Prostate gland (tissue), 2 donors: ENCODE measurements around the gene AMOTL2. TPM values are rescaled to one million over a fixed set of nuclear protein-coding genes. Genes with fewer than 3 reads are reported as not detected.
A peak's percentile ranks its signal among the peaks of the same experiment; 100 is the strongest.

ENCODE experiments used
- DNase-seq: peaks from one replicate; pipeline ENCODE4 v3.0.0-alpha.2; 2019; ENCODE audit warnings: low spot score
- H3K27ac ChIP-seq, 2 donors: fragments of 200-600 bp; sonication (generic); 2 replicates each; pipeline ENCODE4 v1.5.1; 2017 to 2019
- H3K27me3 ChIP-seq: fragments of 200-600 bp; sonication (generic); replicated peaks from 2 replicates; pipeline ENCODE4 v1.5.1; 2019; ENCODE audit not compliant: insufficient read depth
- H3K36me3 ChIP-seq, 2 donors: fragments of 200-600 bp; sonication (generic); 1 replicate in 1 of 2; 2 replicates in 1 of 2; pipeline versions ENCODE4 v1.5.1 to v1.8.1; 2017 to 2019
- H3K4me1 ChIP-seq: fragments of 200-600 bp; sonication (generic); replicated peaks from 2 replicates; pipeline ENCODE4 v1.5.1; 2019
- H3K4me3 ChIP-seq, 2 donors: fragments of 200-600 bp; sonication (generic); 2 replicates each; pipeline ENCODE4 v1.5.1; 2017 to 2019
- H3K9me3 ChIP-seq: fragments of 200-600 bp; sonication (generic); 2 replicates; pipeline ENCODE4 v1.5.1; 2017
- POLR2A ChIP-seq: fragments of 450-650 bp; IDR thresholded peaks from one replicate; pipeline ENCODE4 v1.6.1; 2016; ENCODE audit warnings: antibody characterized with exemption, mild to moderate bottlenecking
- POLR2AphosphoS5 ChIP-seq: sonication (generic); formaldehyde crosslinking; IDR thresholded peaks from one replicate; pipeline ENCODE4 v1.6.1; 2017; ENCODE audit warnings: antibody characterized with exemption
- WGBS: methylation state at CpG from one replicate; pipeline ENCODE4 v1.1.5; 2018; 5-methylcytosine and 5-hydroxymethylcytosine counted together
- intact Hi-C: fragments of 100-400 bp; cut with DNase I; formaldehyde crosslinking; loops from one replicate; pipeline ENCODE4 v1.14.2; 2022
- total RNA-seq, 2 donors: library from RNA; depleted of rRNA; stranded (reverse); fragments of >200 nt; gene quantifications; one replicate each; pipeline ENCODE4 v1.1.0, GENCODE V29; 2016
- TF ChIP-seq, protein P1 (sequence below), 4 experiments: fragments of 200-600 bp in 2 of 4; fragments of 450-650 bp in 2 of 4; sonication (generic) in 2 of 4; IDR thresholded peaks; 1 replicate in 3 of 4; 2 replicates in 1 of 4; pipeline ENCODE4 v1.5.1; 2016 to 2019; ENCODE audit warnings: antibody characterized with exemption in 4 of 4, mild to moderate bottlenecking in 2 of 4, moderate library complexity in 2 of 4

The AMOTL2 gene
- total RNA-seq, 2 donors from 2014 or later, result 86.1 to 92.8 TPM

DNA sequence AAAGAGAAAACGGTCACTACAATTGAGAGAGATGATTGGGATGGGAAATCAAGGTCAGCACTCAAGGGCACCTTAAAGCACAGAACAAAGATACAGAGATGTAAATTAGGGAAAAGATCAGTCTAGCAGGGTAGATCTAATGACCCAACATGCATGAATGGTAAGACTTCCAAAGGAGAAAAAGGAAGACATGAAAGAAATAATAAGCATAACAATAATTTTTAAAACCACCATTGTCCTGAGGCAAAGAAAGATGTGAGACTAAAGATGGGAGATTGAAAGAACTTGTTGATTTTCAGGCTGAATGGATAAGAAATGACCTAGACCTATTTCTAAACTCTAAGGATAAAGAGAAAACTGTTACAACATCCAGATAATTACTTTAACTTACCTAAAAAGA is 34.8 kb upstream of the AMOTL2 start:
- DNase-seq, result no peak
- Histone ChIP-seq H3K36me3 (no peaks in the 10 kb centered on the region), H3K4me3 (no peak overlapping the region), H3K4me1 (no peaks in the 10 kb centered on the region), H3K9me3 (no peaks in the 10 kb centered on the region), H3K27me3 (no peaks in the 10 kb centered on the region), H3K27ac (no peak overlapping the region)
- TF ChIP-seq, protein P1, sequence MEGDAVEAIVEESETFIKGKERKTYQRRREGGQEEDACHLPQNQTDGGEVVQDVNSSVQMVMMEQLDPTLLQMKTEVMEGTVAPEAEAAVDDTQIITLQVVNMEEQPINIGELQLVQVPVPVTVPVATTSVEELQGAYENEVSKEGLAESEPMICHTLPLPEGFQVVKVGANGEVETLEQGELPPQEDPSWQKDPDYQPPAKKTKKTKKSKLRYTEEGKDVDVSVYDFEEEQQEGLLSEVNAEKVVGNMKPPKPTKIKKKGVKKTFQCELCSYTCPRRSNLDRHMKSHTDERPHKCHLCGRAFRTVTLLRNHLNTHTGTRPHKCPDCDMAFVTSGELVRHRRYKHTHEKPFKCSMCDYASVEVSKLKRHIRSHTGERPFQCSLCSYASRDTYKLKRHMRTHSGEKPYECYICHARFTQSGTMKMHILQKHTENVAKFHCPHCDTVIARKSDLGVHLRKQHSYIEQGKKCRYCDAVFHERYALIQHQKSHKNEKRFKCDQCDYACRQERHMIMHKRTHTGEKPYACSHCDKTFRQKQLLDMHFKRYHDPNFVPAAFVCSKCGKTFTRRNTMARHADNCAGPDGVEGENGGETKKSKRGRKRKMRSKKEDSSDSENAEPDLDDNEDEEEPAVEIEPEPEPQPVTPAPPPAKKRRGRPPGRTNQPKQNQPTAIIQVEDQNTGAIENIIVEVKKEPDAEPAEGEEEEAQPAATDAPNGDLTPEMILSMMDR (IDR thresholded peaks at IDR 0.05), result no peak
- no peak for TF ChIP-seq POLR2AphosphoS5
- TF ChIP-seq POLR2A, result no peak
- 61% methylated on average over 1 of the region's 1 CpG for WGBS
- intact Hi-C loops, result no loop called here

- Histone ChIP-seq H3K27me3 (no peaks in the 10 kb centered on the region), H3K4me1 (no peaks in the 10 kb centered on the region), H3K4me3 (no peak overlapping the region), H3K9me3 (no peaks in the 10 kb centered on the region), H3K27ac (no peak overlapping the region), H3K36me3 (no peaks in the 10 kb centered on the region)
- WGBS, result 74% methylated on average over 6 of the region's 6 CpGs
- no peak for DNase-seq
- intact Hi-C loops, result no loop called here
- no peak for TF ChIP-seq POLR2AphosphoS5
- TF ChIP-seq POLR2A, result no peak
- TF ChIP-seq, protein P1 (IDR thresholded peaks at IDR 0.05), result no peak
Measured at GRCh38 chr3:134407239-134407625, 33.0 kb upstream of the AMOTL2 start.

DNA sequence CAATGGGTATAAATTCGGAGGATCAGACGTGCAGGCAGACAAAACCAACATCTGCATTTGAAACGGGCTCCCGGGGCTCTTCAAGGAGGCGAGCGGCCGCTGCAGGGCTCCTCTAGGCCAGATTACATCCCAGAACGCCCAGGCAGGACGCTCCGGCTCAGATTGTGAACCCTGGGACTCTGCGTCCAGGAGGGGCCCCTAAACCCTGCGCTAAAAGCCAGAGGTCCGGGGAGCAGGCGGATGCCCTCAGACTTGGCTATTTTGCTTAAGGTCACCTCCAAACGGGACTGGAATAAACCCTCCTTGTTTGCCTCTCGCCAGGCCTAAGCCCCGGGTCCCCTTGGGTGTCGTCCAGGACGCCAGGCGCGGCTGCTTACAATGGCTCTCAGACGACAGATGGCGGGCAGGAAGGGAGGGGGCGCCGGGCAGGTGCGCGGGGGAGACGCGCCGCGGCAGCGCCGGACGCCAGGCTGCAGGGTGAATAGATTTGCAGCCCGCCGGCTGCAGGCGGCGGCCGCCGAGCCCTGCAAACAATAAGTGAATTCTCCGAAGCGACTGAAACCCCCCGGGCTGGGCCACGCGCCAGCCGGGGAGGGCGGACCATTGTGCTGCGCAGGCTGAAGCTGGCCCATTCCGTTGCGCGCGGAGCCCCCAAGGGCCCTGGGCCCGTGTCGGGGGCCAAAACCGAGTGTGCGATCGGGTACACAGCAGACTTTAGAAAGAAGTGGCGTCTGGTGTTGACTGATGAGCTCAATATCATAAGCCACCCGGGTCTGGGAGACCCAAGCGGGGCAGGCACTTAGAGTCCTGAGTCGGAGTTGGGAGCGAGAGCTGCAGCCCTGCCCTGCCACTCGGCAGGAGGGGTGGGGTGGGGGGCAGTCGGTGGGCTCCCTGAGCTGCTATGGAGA is 32.3 kb upstream of the AMOTL2 start:
- TF ChIP-seq POLR2A (no peak), POLR2AphosphoS5 (no peak)
- TF ChIP-seq, protein P1 (IDR thresholded peaks at IDR 0.05), result no peak
- H3K27me3 ChIP-seq, result no peaks in the 10 kb centered on the region
- no peaks in the 10 kb centered on the region for H3K4me1 ChIP-seq
- H3K4me3 ChIP-seq, result peak overlapping the region; percentile 15 to 31
- no peak overlapping the region for H3K27ac ChIP-seq
- DNase-seq, result no peak
- WGBS, result 5% methylated on average over 58 of the region's 64 CpGs
- no peaks in the 10 kb centered on the region for H3K36me3 ChIP-seq
- intact Hi-C loops, result no loop called here
- no peaks in the 10 kb centered on the region for H3K9me3 ChIP-seq

DNA sequence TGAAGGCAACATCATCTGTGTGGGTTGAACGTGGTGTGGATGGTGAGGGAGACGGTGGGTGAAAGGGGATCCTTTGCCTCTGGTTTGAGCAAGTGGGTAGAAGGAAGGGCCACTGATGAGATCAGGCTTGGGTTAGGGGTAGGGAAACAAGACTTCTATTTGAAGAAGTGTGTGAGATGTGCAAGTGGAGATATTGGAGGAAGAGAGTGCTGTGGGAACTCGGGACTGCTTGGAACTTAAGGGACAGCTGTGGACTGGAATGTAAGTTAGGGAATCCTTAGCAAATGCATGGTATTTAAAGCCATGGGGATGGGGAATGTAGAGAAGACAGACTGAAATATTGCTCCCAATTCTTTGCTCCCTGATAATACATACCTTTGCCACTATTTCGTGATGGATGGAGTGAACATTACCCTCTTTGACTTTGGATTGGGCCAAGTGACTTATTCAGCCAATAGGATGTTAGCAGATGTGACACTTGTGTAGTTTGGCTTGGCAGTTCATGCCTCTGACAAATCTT is 30.2 kb upstream of the AMOTL2 start:
- 98% methylated on average over 4 of the region's 4 CpGs for WGBS
- TF ChIP-seq, protein P1 (IDR thresholded peaks at IDR 0.05), result no peak
- no peak for TF ChIP-seq POLR2A
- no peak for TF ChIP-seq POLR2AphosphoS5
- no peak overlapping the region for H3K27ac ChIP-seq
- DNase-seq, result no peak
- intact Hi-C loops, result no loop called here
- H3K4me1 ChIP-seq, result no peaks in the 10 kb centered on the region
- no peaks in the 10 kb centered on the region for H3K36me3 ChIP-seq
- no peak overlapping the region for H3K4me3 ChIP-seq
- no peaks in the 10 kb centered on the region for H3K27me3 ChIP-seq
- H3K9me3 ChIP-seq, result no peaks in the 10 kb centered on the region

DNA sequence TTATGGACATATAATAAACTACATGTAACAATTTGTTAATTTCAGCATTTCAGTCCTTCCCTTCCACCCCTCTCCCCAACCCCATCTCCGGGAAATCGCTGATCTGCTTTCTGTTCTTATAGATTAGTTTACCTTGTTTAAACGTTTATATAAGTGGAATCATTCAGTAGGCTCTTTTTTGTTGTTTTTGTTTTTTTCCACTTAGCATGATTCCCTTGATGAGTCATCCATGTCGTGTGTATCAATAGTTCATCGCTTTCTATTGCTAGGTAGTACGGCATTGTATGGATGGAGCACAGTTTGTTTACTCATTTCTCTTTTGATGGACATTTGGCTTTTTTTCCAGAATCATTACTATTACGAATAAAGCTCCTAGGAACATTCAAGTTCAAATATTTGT is 23.5 kb upstream of the AMOTL2 start:
- TF ChIP-seq, protein P1 (IDR thresholded peaks at IDR 0.05), result no peak
- no peak for TF ChIP-seq POLR2AphosphoS5
- TF ChIP-seq POLR2A, result no peak
- no peak for DNase-seq
- Histone ChIP-seq H3K4me3 (no peak overlapping the region), H3K27me3 (no peaks in the 10 kb centered on the region), H3K9me3 (no peaks in the 10 kb centered on the region), H3K27ac (no peak overlapping the region), H3K36me3 (no peaks in the 10 kb centered on the region), H3K4me1 (no peaks in the 10 kb centered on the region)
- intact Hi-C loops, result no loop called here
- 83% methylated on average over 7 of the region's 7 CpGs for WGBS
